GM12878 (cell line): ENCODE results near the gene NHLRC4. TPM values are rescaled to one million over a fixed set of nuclear protein-coding genes. Genes with fewer than 3 reads are reported as not detected.

Experiments used
- ATAC-seq: fragments of 200-7000 bp; cut with Tn5 transposase; 3 replicates; pipeline ENCODE4 v1.9.1; 2020; ENCODE audit warnings: mild to moderate bottlenecking, moderate library complexity
- BruUV-seq: library from RNA; stranded (reverse); fragments of 400-500 nt; replicated peaks from 2 replicates; lab custom pipeline; 2021; lab: Mats Ljungman, UMichigan
- CTCF ChIA-PET: fragments of 300-600 bp; sonication (Branson Sonifier 250); formaldehyde crosslinking; extraction: SDS; loops from one replicate; lab custom pipeline; 2021; ENCODE audit warnings: inconsistent platforms; lab: Yijun Ruan, JAX
- POLR2A ChIA-PET: fragments of 350-600 bp; formaldehyde crosslinking; extraction: SDS; loops from one replicate; lab custom pipeline; 2021; ENCODE audit warnings: inconsistent platforms; lab: Charles Lee
- RAD21 ChIA-PET: fragments of 300-600 bp; sonication (Branson Sonifier 250); formaldehyde crosslinking; loops from one replicate; lab custom pipeline; 2023; ENCODE audit warnings: antibody characterized with exemption; ENCODE audit not compliant: unreplicated experiment; lab: Charles Lee
- SMC1A ChIA-PET: fragments of 300-600 bp; sonication (Branson Sonifier 250); formaldehyde crosslinking; loops from one replicate; lab custom pipeline; 2023; ENCODE audit not compliant: unreplicated experiment, uncharacterized antibody; lab: Charles Lee
- DNase-seq: peaks from one replicate; pipeline ENCODE4 v3.0.0-alpha.2; 2011; ENCODE audit warnings: low read depth, low spot score
- FAIRE-seq: peaks from 3 replicates; lab custom pipeline; 2011; peaks lifted over from hg19 to GRCh38; lab: Jason Lieb, UNC
- H2AFZ ChIP-seq: 2 replicates; pipeline ENCODE4 v1.6.0; 2011; ENCODE audit warnings: low read depth, low read length, control low read depth; ENCODE audit not compliant: control insufficient read depth
- H3K27ac ChIP-seq: 2 replicates; pipeline ENCODE4 v1.5.1; 2011; ENCODE audit warnings: control low read depth; ENCODE audit not compliant: control insufficient read depth, insufficient read depth
- H3K27me3 ChIP-seq, 2 experiments: replicated peaks in 1 of 2; 2 replicates each; pipeline versions ENCODE4 v1.6.0 to v1.6.1; 2011; ENCODE audit warnings: low read length in 1 of 2; ENCODE audit not compliant: control insufficient read depth in 2 of 2, insufficient read depth in 2 of 2
- H3K36me3 ChIP-seq, 2 experiments: 2 replicates each; pipeline ENCODE4 v1.5.1; 2011; ENCODE audit warnings: low read length in 1 of 2; ENCODE audit not compliant: control insufficient read depth in 2 of 2, insufficient read depth in 2 of 2
- H3K4me1 ChIP-seq: 2 replicates; pipeline ENCODE4 v1.6.1; 2011; ENCODE audit warnings: mild to moderate bottlenecking, low read length, moderate library complexity, mixed read lengths; ENCODE audit not compliant: control insufficient read depth, insufficient read depth
- H3K4me2 ChIP-seq: 2 replicates; pipeline ENCODE4 v1.6.0; 2011; ENCODE audit warnings: control low read depth; ENCODE audit not compliant: control insufficient read depth, insufficient read depth
- H3K4me3 ChIP-seq: fragments of 200-600 bp; sonication (generic); 2 replicates; pipeline ENCODE4 v1.5.1; 2016
- H3K79me2 ChIP-seq: 2 replicates; pipeline ENCODE4 v1.6.0; 2011; ENCODE audit warnings: low read length; ENCODE audit not compliant: control insufficient read depth, insufficient read depth
- H3K9ac ChIP-seq: 2 replicates; pipeline ENCODE4 v1.8.0; 2011; ENCODE audit warnings: low read length, control low read depth, mixed read lengths; ENCODE audit not compliant: control insufficient read depth, insufficient read depth
- H3K9me3 ChIP-seq: replicated peaks from 3 replicates; pipeline ENCODE4 v1.5.1; 2011; ENCODE audit warnings: mild to moderate bottlenecking, low read length; ENCODE audit not compliant: control insufficient read depth, insufficient read depth
- H4K20me1 ChIP-seq: 2 replicates; pipeline ENCODE4 v1.6.0; 2011; ENCODE audit not compliant: control insufficient read depth, insufficient read depth
- BACH1 ChIP-seq: fragments of 450-650 bp; IDR thresholded peaks from 2 replicates; pipeline ENCODE4 v1.6.1; 2017; ENCODE audit warnings: mild to moderate bottlenecking, borderline replicate concordance
- ETV6 ChIP-seq, 2 experiments: fragments of 450-650 bp in 1 of 2; IDR thresholded peaks in 1 of 2; conservative IDR thresholded peaks in 1 of 2; 2 replicates each; pipeline ENCODE4 v1.6.1; 2014; ENCODE audit warnings: antibody characterized with exemption in 1 of 2, borderline replicate concordance in 1 of 2, low read depth in 1 of 2, mild to moderate bottlenecking in 1 of 2, moderate library complexity in 1 of 2
- FOXM1 ChIP-seq: IDR thresholded peaks from 2 replicates; pipeline ENCODE4 v1.6.1; 2012; ENCODE audit warnings: low read depth, mild to moderate bottlenecking, inconsistent platforms, low read length, moderate library complexity
- GATAD2B ChIP-seq: fragments of 450-650 bp; conservative IDR thresholded peaks from 2 replicates; pipeline ENCODE4 v1.6.1; 2017; ENCODE audit warnings: low read depth, mild to moderate bottlenecking, moderate library complexity
- POLR2A ChIP-seq: IDR thresholded peaks from 2 replicates; pipeline ENCODE4 v1.6.1; 2011; ENCODE audit warnings: low read depth, mild to moderate bottlenecking, low read length
- POLR2AphosphoS5 ChIP-seq: IDR thresholded peaks from 2 replicates; pipeline ENCODE4 v1.6.1; 2011; ENCODE audit warnings: mild to moderate bottlenecking, low read length, inconsistent platforms
- POU2F2 ChIP-seq: IDR thresholded peaks from 3 replicates; pipeline ENCODE4 v1.6.1; 2011; ENCODE audit warnings: low read depth, mild to moderate bottlenecking, low read length, borderline replicate concordance
- RELA ChIP-seq: fragments of 450-650 bp; IDR thresholded peaks from 2 replicates; pipeline ENCODE4 v1.8.0; 2014; ENCODE audit warnings: borderline replicate concordance; ENCODE audit not compliant: partially characterized antibody
- SREBF1 ChIP-seq: IDR thresholded peaks from 2 replicates; pipeline ENCODE4 v1.6.1; 2012; ENCODE audit warnings: mild to moderate bottlenecking, low read length
- ZNF274 ChIP-seq: IDR thresholded peaks from one replicate; pipeline ENCODE4 v1.8.0; 2011; ENCODE audit not compliant: insufficient read length, insufficient read depth
- WGBS: methylation state at CpG from one replicate; pipeline ENCODE4 v1.1.6; 2016; ENCODE audit warnings: low lambda C conversion rate; ENCODE audit not compliant: insufficient replicate concordance, insufficient coverage; ENCODE audit errors: missing lambda C conversion rate; 5-methylcytosine and 5-hydroxymethylcytosine counted together
- in situ Hi-C: fragments of 300-500 bp; cut with MboI; formaldehyde crosslinking; loops from 9 replicates; pipeline ENCODE4 v1.14.3; 2018; ENCODE audit warnings: mixed read lengths
- intact Hi-C: fragments of 100-400 bp; cut with micrococcal nuclease; formaldehyde crosslinking; loops from one replicate; pipeline ENCODE4 v1.14.2; 2022; ENCODE audit not compliant: unreplicated experiment
- polyA plus RNA-seq, 11 experiments: library from polyadenylated mRNA; depleted of rRNA in 4 of 11; unstranded in 6 of 11; stranded (reverse) in 5 of 11; fragments of >200 nt; fragmentation: Nextera tagmentation in 4 of 11; fragmentation: Illumina TruSeq in 1 of 11; extraction: Ambion mirVana in 4 of 11; extraction: Trizol in 1 of 11; gene quantifications; 1 replicate in 1 of 11; 2 replicates in 10 of 11; pipeline versions ENCODE4 v1.2.1 to v1.2.3, GENCODE V29; 2011 to 2016; ENCODE audit warnings: inconsistent platforms in 2 of 11, missing spikeins in 2 of 11, low read depth in 1 of 11
- total RNA-seq, 4 experiments: library from RNA; depleted of rRNA in 3 of 4; stranded (reverse); fragments of >200 nt in 3 of 4; fragmentation: Illumina TruSeq in 1 of 4; extraction: Trizol in 1 of 4; gene quantifications; 2 replicates each; pipeline versions ENCODE4 v1.2.1 to v1.2.3, GENCODE V29; 2013 to 2021
- TF ChIP-seq, protein P1 (sequence below): fragments of 450-650 bp; IDR thresholded peaks from 2 replicates; pipeline ENCODE4 v1.6.1; 2016; ENCODE audit warnings: mild to moderate bottlenecking
- TF ChIP-seq, protein P2 (sequence below): fragments of 450-650 bp; IDR thresholded peaks from 2 replicates; pipeline ENCODE4 v1.6.1; 2016; ENCODE audit warnings: mild to moderate bottlenecking
- TF ChIP-seq, protein P3 (sequence below): IDR thresholded peaks from 2 replicates; pipeline ENCODE4 v1.6.1; 2012; ENCODE audit warnings: low read depth, low read length, improper control_type of control experiment

Gene NHLRC4
- total and polyA plus RNA-seq, 10 of the 15 experiments (the other 5 are each of a cell fraction or from before 2014, with no cell fraction given): 0.07 to 1.1 (median 0.57) TPM; not detected in 3

DNA sequence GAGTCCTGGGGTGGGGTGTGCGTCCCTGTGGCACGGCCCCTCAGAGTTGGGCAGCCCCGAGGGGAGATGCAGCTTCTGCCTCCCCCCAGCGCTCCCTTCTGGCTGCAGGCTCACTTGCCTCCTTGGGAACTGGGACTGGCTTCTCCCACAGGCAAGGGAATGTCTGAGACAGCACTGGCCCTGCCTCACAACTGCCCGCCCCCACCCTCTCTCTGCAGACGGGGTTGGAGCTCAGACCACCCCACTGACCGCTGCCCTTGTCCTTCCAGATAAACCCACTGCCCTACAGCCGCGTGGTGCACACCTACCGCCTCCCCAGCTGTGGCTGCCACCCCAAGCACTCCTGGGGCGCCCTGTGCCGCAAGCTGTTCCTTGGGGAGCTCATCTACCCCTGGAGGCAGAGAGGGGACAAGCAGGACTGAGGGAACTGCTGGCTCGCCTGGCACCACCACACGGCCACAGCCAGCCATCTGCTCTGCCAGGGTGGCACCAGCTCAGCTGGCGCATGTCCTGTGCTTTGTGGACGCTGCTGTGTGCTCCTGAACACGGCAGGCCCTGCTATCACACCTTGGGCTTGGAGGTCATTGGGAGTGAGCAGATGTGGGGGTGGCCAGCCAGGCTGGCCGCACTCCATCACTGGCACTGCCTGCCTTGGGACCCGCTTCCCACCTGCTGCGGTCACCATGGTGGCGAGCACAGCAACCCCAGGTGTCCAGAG, 16.0 kb downstream of the NHLRC4 start:
- in situ Hi-C loops: no loop called here
- no peak overlapping the region for H3K9ac ChIP-seq
- DNase-seq: no peak
- TF ChIP-seq SREBF1 (no peak), POLR2A (peak; percentile 31; the same call in 1 of the 2 replicates), BACH1 (no peak)
- TF ChIP-seq, protein P1, sequence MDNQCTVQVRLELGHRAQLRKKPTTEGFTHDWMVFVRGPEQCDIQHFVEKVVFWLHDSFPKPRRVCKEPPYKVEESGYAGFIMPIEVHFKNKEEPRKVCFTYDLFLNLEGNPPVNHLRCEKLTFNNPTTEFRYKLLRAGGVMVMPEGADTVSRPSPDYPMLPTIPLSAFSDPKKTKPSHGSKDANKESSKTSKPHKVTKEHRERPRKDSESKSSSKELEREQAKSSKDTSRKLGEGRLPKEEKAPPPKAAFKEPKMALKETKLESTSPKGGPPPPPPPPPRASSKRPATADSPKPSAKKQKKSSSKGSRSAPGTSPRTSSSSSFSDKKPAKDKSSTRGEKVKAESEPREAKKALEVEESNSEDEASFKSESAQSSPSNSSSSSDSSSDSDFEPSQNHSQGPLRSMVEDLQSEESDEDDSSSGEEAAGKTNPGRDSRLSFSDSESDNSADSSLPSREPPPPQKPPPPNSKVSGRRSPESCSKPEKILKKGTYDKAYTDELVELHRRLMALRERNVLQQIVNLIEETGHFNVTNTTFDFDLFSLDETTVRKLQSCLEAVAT: no peak
- TF ChIP-seq, all 136 proteins: peak for 1
- Histone ChIP-seq H3K79me2 (peaks cover 6% of the 10 kb centered on the region), H3K36me3 (no peaks in the 10 kb centered on the region), H3K9me3 (no peaks in the 10 kb centered on the region), H3K4me2 (no peak overlapping the region), H3K27ac (no peak overlapping the region), H3K27me3 (no peaks in the 10 kb centered on the region), H4K20me1 (no peaks in the 10 kb centered on the region), H3K4me3 (no peak overlapping the region), H2AFZ (no peak overlapping the region), H3K4me1 (peaks cover 3% of the 10 kb centered on the region)
- no TSS peak for BruUV-seq
- ChIA-PET POLR2A (no interaction called here), SMC1A (no interaction called here), RAD21 (no interaction called here), CTCF (no interaction called here)
- ATAC-seq (no peak), FAIRE-seq (no peak)
- intact Hi-C loops: no loop called here
- 84% methylated on average over 20 of the region's 21 CpGs for WGBS

DNA sequence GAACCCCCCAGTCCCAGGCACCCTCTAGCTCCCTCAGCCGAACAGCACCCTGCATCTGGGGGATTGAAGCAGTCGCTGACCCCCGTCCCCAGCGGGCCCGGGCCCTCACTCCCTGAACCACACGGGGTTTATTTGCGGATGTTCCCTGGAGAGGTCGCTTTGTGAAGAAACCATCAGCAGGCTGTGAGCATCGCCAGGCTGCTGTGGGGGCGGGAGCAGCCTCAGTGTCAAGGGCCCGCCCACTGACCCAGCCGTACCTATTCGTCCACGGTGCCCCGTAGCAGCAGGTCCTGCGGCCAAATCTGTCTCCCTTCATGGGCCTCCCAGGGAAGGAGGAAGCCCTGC, 16.6 kb downstream of the NHLRC4 start:
- TSS peak; percentile 40 for BruUV-seq
- Histone ChIP-seq H3K4me2 (no peak overlapping the region), H3K36me3 (no peaks in the 10 kb centered on the region), H3K4me3 (no peak overlapping the region), H3K79me2 (peaks cover 13% of the 10 kb centered on the region), H3K4me1 (peaks cover 6% of the 10 kb centered on the region), H3K9ac (no peak overlapping the region), H4K20me1 (no peaks in the 10 kb centered on the region), H3K9me3 (no peaks in the 10 kb centered on the region), H3K27me3 (no peaks in the 10 kb centered on the region)
- ATAC-seq (no peak), DNase-seq (no peak), FAIRE-seq (no peak)
- SMC1A ChIA-PET: no interaction called here
- in situ Hi-C loops: no loop called here
- POLR2A ChIA-PET: no interaction called here
- WGBS: 75% methylated on average over 16 of the region's 16 CpGs
- intact Hi-C loops: no loop called here
- CTCF ChIA-PET: no interaction called here
- no peak for TF ChIP-seq GATAD2B
- no peak for TF ChIP-seq RELA
- TF ChIP-seq POLR2AphosphoS5: no peak
- no peak for TF ChIP-seq POU2F2
- TF ChIP-seq, protein P2, sequence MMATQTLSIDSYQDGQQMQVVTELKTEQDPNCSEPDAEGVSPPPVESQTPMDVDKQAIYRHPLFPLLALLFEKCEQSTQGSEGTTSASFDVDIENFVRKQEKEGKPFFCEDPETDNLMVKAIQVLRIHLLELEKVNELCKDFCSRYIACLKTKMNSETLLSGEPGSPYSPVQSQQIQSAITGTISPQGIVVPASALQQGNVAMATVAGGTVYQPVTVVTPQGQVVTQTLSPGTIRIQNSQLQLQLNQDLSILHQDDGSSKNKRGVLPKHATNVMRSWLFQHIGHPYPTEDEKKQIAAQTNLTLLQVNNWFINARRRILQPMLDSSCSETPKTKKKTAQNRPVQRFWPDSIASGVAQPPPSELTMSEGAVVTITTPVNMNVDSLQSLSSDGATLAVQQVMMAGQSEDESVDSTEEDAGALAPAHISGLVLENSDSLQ: no peak
- TF ChIP-seq FOXM1: no peak
- TF ChIP-seq, protein P3, sequence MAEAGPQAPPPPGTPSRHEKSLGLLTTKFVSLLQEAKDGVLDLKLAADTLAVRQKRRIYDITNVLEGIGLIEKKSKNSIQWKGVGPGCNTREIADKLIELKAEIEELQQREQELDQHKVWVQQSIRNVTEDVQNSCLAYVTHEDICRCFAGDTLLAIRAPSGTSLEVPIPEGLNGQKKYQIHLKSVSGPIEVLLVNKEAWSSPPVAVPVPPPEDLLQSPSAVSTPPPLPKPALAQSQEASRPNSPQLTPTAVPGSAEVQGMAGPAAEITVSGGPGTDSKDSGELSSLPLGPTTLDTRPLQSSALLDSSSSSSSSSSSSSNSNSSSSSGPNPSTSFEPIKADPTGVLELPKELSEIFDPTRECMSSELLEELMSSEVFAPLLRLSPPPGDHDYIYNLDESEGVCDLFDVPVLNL: no peak
- TF ChIP-seq ZNF274: no peak
- no peak for TF ChIP-seq ETV6 (conservative IDR thresholded peaks at IDR 0.05 in 1 of 2, IDR thresholded peaks at IDR 0.05 in 1 of 2; ENCODE audit: borderline replicate concordance in 1 of 2, low read depth in 1 of 2)
- TF ChIP-seq, all 136 proteins: peak for 0
- RAD21 ChIA-PET: no interaction called here
- no peak overlapping the region for H2AFZ ChIP-seq
- no peak overlapping the region for H3K27ac ChIP-seq
